HL-60 (cell line): Measurements from ENCODE around the gene SMIM45.

Experiments
- POLR2AphosphoS5 ChIP-seq: IDR thresholded peaks from 2 replicates; pipeline ENCODE4 v1.6.1; 2012; ENCODE audit warnings: low read depth
- TF ChIP-seq, protein P1 (sequence below): IDR thresholded peaks from one replicate; pipeline ENCODE4 v1.5.1; 2011; ENCODE audit warnings: low read length, control low read depth, inconsistent platforms; ENCODE audit not compliant: insufficient read depth
- TF ChIP-seq, protein P2 (sequence below): IDR thresholded peaks from 2 replicates; pipeline ENCODE4 v1.6.1; 2012; ENCODE audit warnings: low read depth; ENCODE audit not compliant: insufficient replicate concordance

DNA sequence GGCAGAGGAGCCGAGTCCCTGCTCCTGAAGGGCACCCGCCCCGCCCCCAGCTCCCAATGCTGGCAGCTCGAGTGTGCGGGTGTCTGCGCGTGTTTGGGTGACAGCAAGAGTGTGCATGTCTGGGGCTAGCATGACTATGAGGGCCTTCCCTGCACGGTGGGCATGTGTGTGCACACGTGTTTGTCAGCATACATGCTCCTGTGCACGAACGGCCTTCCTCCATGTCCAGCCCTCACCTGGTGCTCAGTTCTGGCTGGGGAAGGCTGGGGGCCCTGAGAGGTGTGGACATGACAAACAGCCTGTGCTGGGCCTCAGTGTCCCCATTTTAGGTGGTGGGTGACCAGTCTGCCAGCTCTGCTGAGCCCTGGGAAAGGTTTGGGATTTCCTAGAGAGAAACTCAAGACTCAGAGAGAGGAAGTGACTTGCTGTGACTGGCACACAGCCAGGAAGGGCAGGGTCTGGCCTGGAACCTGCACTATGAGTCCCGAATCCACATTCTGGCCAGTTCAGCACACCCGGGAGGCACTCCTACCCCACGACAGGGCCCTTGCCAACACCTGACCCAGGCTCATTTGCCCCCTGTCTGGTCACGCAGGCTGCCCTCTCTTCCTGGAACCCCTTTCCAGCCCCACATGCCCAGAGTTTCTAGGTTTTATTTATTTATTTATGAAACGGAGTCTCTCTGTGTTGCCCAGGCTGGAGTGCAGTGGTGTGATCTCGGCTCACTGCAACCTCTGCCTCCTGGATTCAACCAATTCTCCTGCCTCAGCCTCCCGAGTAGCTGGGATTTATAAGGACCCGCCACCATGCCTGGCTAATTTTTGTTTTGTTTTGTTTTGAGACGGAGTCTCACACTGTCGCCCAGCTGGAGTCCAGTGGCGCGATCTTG is 33.8 kb upstream of the SMIM45 start:
- TF ChIP-seq POLR2AphosphoS5 = no peak
- TF ChIP-seq, protein P1, sequence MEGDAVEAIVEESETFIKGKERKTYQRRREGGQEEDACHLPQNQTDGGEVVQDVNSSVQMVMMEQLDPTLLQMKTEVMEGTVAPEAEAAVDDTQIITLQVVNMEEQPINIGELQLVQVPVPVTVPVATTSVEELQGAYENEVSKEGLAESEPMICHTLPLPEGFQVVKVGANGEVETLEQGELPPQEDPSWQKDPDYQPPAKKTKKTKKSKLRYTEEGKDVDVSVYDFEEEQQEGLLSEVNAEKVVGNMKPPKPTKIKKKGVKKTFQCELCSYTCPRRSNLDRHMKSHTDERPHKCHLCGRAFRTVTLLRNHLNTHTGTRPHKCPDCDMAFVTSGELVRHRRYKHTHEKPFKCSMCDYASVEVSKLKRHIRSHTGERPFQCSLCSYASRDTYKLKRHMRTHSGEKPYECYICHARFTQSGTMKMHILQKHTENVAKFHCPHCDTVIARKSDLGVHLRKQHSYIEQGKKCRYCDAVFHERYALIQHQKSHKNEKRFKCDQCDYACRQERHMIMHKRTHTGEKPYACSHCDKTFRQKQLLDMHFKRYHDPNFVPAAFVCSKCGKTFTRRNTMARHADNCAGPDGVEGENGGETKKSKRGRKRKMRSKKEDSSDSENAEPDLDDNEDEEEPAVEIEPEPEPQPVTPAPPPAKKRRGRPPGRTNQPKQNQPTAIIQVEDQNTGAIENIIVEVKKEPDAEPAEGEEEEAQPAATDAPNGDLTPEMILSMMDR = no peak
- TF ChIP-seq, protein P2, sequence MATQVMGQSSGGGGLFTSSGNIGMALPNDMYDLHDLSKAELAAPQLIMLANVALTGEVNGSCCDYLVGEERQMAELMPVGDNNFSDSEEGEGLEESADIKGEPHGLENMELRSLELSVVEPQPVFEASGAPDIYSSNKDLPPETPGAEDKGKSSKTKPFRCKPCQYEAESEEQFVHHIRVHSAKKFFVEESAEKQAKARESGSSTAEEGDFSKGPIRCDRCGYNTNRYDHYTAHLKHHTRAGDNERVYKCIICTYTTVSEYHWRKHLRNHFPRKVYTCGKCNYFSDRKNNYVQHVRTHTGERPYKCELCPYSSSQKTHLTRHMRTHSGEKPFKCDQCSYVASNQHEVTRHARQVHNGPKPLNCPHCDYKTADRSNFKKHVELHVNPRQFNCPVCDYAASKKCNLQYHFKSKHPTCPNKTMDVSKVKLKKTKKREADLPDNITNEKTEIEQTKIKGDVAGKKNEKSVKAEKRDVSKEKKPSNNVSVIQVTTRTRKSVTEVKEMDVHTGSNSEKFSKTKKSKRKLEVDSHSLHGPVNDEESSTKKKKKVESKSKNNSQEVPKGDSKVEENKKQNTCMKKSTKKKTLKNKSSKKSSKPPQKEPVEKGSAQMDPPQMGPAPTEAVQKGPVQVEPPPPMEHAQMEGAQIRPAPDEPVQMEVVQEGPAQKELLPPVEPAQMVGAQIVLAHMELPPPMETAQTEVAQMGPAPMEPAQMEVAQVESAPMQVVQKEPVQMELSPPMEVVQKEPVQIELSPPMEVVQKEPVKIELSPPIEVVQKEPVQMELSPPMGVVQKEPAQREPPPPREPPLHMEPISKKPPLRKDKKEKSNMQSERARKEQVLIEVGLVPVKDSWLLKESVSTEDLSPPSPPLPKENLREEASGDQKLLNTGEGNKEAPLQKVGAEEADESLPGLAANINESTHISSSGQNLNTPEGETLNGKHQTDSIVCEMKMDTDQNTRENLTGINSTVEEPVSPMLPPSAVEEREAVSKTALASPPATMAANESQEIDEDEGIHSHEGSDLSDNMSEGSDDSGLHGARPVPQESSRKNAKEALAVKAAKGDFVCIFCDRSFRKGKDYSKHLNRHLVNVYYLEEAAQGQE = no peak
